Measurements from ENCODE around the gene PLP2. TPM values are rescaled to one million over a fixed set of nuclear protein-coding genes. Genes with fewer than 3 reads are reported as not detected.

The PLP2 gene
- total RNA-seq, 4 donors from 2014 or later: 57.9 to 78.7 (median 67.9) TPM

DNA sequence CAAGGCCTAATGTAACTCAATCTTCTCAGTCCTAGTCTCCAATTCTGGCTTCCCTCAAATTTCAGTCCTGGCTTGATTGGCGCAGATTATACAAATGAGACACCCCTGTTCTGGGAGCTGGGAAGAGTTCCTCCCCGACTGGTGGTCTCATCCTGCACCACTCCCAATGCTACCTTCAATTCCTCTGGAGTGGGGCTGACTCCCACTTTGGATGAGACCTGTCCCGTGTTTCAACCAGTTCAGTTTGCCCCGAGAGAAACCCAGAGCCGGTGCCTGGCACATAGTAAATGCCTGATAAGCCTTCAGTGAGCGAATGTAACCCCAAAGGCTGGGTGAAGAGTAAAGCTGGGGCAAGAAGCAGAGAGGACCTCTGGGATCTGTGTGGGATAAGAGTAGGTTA, 32.3 kb downstream of the PLP2 start:
- no peak overlapping the region for H3K4me3 ChIP-seq
- H3K27me3 ChIP-seq: no peaks in the 10 kb centered on the region
- ATAC-seq: no peak
- no CpG with 5 or more reads among the region's 6 CpGs for WGBS, 2 donors (ENCODE audit: low coverage in 1 of 2)
- H3K36me3 ChIP-seq: no peaks in the 10 kb centered on the region
- no peak overlapping the region for H3K27ac ChIP-seq
- TF ChIP-seq POLR2A (IDR thresholded peaks at IDR 0.05) (no peak), EP300 (IDR thresholded peaks at IDR 0.05) (no peak), POLR2AphosphoS5 (IDR thresholded peaks at IDR 0.05) (no peak)
- TF ChIP-seq, protein P1, sequence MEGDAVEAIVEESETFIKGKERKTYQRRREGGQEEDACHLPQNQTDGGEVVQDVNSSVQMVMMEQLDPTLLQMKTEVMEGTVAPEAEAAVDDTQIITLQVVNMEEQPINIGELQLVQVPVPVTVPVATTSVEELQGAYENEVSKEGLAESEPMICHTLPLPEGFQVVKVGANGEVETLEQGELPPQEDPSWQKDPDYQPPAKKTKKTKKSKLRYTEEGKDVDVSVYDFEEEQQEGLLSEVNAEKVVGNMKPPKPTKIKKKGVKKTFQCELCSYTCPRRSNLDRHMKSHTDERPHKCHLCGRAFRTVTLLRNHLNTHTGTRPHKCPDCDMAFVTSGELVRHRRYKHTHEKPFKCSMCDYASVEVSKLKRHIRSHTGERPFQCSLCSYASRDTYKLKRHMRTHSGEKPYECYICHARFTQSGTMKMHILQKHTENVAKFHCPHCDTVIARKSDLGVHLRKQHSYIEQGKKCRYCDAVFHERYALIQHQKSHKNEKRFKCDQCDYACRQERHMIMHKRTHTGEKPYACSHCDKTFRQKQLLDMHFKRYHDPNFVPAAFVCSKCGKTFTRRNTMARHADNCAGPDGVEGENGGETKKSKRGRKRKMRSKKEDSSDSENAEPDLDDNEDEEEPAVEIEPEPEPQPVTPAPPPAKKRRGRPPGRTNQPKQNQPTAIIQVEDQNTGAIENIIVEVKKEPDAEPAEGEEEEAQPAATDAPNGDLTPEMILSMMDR (IDR thresholded peaks at IDR 0.05): no peak
- H3K4me1 ChIP-seq: peaks cover 0 to 13% (median 0%) of the 10 kb centered on the region in 3 donors
- no peaks in the 10 kb centered on the region for H3K9me3 ChIP-seq

DNA sequence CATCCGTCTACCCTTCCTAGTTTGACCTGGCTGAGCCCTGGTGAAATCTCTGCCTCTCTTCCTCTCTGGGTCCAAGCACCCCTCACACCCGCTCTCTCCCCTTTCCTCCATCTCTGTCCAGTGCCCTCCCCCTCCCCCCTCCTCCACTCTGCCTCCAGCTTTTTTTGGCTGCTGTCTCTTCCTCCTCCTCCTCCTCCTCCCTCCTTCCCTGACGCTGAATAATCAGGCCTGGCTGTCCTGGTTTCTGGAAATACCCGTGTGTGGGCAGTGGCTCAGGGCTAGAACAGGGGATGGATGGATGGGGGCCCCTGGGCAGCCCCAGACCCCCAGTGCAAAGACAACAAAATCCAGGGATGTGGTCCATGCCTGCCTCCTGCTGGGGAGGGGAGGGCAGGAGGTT, 33.0 kb downstream of the PLP2 start:
- no peaks in the 10 kb centered on the region for H3K9me3 ChIP-seq
- 63 to 71% methylated on average over 1 to 2 of the region's 4 CpGs for WGBS, 2 donors (ENCODE audit: low coverage in 1 of 2)
- H3K4me3 ChIP-seq: no peak overlapping the region
- H3K4me1 ChIP-seq: peaks cover 0 to 6% (median 0%) of the 10 kb centered on the region in 3 donors
- peaks cover 6% of the 10 kb centered on the region for H3K27me3 ChIP-seq
- no peaks in the 10 kb centered on the region for H3K36me3 ChIP-seq
- H3K27ac ChIP-seq: no peak overlapping the region
- TF ChIP-seq POLR2AphosphoS5 (IDR thresholded peaks at IDR 0.05) (no peak), POLR2A (IDR thresholded peaks at IDR 0.05) (no peak), EP300 (IDR thresholded peaks at IDR 0.05) (no peak)
- TF ChIP-seq, protein P1 (IDR thresholded peaks at IDR 0.05): no peak
- ATAC-seq: no peak

- no peak overlapping the region for H3K27ac ChIP-seq
- H3K4me3 ChIP-seq: no peak overlapping the region
- TF ChIP-seq, protein P1 (IDR thresholded peaks at IDR 0.05): no peak
- no peak for TF ChIP-seq EP300 (IDR thresholded peaks at IDR 0.05)
- no peak for TF ChIP-seq POLR2A (IDR thresholded peaks at IDR 0.05)
- no peak for TF ChIP-seq POLR2AphosphoS5 (IDR thresholded peaks at IDR 0.05)
- H3K4me1 ChIP-seq: peaks cover 0 to 2% (median 0%) of the 10 kb centered on the region in 3 donors
- ATAC-seq: no peak
- H3K36me3 ChIP-seq: no peaks in the 10 kb centered on the region
- 84% methylated on average over 4 of the region's 13 CpGs; no CpG with 5 or more reads in 1 of the 2 donors for WGBS, 2 donors (ENCODE audit: low coverage in 1 of 2)
- H3K27me3 ChIP-seq: peaks cover 10% of the 10 kb centered on the region
- H3K9me3 ChIP-seq: no peaks in the 10 kb centered on the region
These were observed 33.7 kb downstream of the PLP2 start for GRCh38 chrX:49205443-49205842.

DNA sequence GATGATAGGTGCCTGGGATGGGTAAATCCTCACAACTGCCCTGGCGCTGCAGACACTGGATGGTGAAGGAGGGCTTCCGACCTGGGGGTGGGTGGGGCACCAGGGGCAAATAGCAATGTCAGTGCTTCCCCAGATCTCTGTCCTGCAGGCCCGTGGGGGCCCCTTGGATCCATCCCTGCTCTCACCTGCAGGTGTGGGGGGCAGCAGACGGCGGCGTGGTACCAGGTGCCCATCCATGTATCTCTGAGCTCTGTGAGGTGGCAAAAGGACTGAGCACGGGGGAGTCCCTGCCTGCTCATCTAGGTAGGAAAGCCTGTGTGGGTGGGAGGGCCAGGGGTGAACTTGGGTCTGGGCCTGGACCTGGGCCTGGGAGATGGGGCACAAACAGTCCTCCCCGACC, 34.8 kb downstream of the PLP2 start:
- Histone ChIP-seq H3K36me3 (no peaks in the 10 kb centered on the region), H3K4me3 (no peak overlapping the region), H3K4me1 (no peaks in the 10 kb centered on the region), H3K27me3 (peaks cover 10% of the 10 kb centered on the region), H3K9me3 (no peaks in the 10 kb centered on the region), H3K27ac (no peak overlapping the region)
- no CpG with 5 or more reads among the region's 8 CpGs for WGBS, 2 donors (ENCODE audit: low coverage in 1 of 2)
- no peak for ATAC-seq
- TF ChIP-seq, protein P1 (IDR thresholded peaks at IDR 0.05): no peak
- TF ChIP-seq POLR2A (IDR thresholded peaks at IDR 0.05) (no peak), EP300 (IDR thresholded peaks at IDR 0.05) (no peak), POLR2AphosphoS5 (IDR thresholded peaks at IDR 0.05) (no peak)

- WGBS, 2 donors (ENCODE audit: low coverage in 1 of 2): no CpG with 5 or more reads among the region's 5 CpGs
- TF ChIP-seq EP300 (IDR thresholded peaks at IDR 0.05): no peak
- no peak for TF ChIP-seq POLR2AphosphoS5 (IDR thresholded peaks at IDR 0.05)
- no peak for TF ChIP-seq POLR2A (IDR thresholded peaks at IDR 0.05)
- TF ChIP-seq, protein P1 (IDR thresholded peaks at IDR 0.05): no peak
- Histone ChIP-seq H3K4me1 (no peaks in the 10 kb centered on the region), H3K36me3 (no peaks in the 10 kb centered on the region), H3K27ac (no peak overlapping the region), H3K9me3 (no peaks in the 10 kb centered on the region), H3K27me3 (peaks cover 10% of the 10 kb centered on the region), H3K4me3 (no peak overlapping the region)
- no peak for ATAC-seq
These were observed 36.7 kb downstream of the PLP2 start for GRCh38 chrX:49208399-49208798.
